ENCODE data around the gene POU2AF2.
"Not testable (repeated sequence)": the region's sequence is repeated elsewhere in the genome, so short reads cannot be mapped to it uniquely, and the experiment has no call there.

DNA sequence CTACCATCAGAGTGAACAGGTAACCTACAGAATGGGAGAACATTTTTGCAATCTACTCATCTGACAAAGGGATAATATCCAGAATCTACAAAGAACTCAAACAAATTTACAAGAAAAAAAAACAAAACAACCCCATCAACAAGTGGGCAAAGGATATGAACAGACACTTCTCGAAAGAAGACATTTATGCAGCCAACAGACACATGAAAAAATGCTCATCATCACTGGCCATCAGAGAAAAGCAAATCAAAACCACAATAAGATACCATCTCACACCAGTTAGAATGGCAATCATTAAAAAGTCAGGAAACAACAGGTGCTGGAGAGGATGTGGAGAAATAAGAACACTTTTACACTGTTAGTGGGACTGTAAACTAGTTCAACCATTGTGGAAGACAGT is 46.9 kb downstream of the POU2AF2 start:
- TF ChIP-seq, protein P1, sequence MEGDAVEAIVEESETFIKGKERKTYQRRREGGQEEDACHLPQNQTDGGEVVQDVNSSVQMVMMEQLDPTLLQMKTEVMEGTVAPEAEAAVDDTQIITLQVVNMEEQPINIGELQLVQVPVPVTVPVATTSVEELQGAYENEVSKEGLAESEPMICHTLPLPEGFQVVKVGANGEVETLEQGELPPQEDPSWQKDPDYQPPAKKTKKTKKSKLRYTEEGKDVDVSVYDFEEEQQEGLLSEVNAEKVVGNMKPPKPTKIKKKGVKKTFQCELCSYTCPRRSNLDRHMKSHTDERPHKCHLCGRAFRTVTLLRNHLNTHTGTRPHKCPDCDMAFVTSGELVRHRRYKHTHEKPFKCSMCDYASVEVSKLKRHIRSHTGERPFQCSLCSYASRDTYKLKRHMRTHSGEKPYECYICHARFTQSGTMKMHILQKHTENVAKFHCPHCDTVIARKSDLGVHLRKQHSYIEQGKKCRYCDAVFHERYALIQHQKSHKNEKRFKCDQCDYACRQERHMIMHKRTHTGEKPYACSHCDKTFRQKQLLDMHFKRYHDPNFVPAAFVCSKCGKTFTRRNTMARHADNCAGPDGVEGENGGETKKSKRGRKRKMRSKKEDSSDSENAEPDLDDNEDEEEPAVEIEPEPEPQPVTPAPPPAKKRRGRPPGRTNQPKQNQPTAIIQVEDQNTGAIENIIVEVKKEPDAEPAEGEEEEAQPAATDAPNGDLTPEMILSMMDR (IDR thresholded peaks at IDR 0.05; ENCODE audit: insufficient read depth, low read length): not testable (repeated sequence)
- not testable (repeated sequence) for TF ChIP-seq POLR2AphosphoS5 (IDR thresholded peaks at IDR 0.05; ENCODE audit: low read depth)

Measured in HL-60 (cell line).